Heart left ventricle (tissue), 13 donors: ENCODE results near the gene ALK.

Source experiments
- CTCF ChIP-seq, 12 donors: fragments of 200-600 bp; sonication (generic) in 4 of 12; IDR thresholded peaks; one replicate each; pipeline versions ENCODE4 v1.5.0 to v1.8.0; 2018 to 2022; ENCODE audit warnings: antibody characterized with exemption in 12 of 12, mild to moderate bottlenecking in 5 of 12
- POLR2A ChIP-seq, 2 donors: fragments of 450-650 bp; IDR thresholded peaks; one replicate each; pipeline ENCODE4 v1.6.1; 2017; ENCODE audit warnings: antibody characterized with exemption in 2 of 2, mild to moderate bottlenecking in 2 of 2, moderate library complexity in 2 of 2
- donor health status: ischemic (EF 13 %, LVEDD 7.1; RV severe dilation, severe dysfunction).
- donor health status: DM: no; HTN: yes; CAD: no.
- donor health status: DM: no; HTN: no; CAD: no.
- donor health status: ischemic (EF 25% LVEDD 6.9; RV normal size, moderate dysfunction).
- donor health status: ischemic (EF 25% LVEDD 5.7; RV mildly dilated, moderate dysfunction).
- donor health status: ischemic (EF 35%, LVEDD 5.7; RV mildly dilated, moderate dysfunction).
- donor health status: nonischemic (EF 11% LVEDD 7.7; RV severe dilation, severe dysfunction).
- donor health status: DM: yes; HTN: yes; CAD: no.
- donor health status: PGD.
- donor health status: ischemic (EF 29% LVEDD 5.4; RV normal size, mild dysfunction).
- donor health status: nonischemic (EF 23%, LVEDD 6.1; RV moderate dilation, normal function).

- TF ChIP-seq CTCF (IDR thresholded peaks at IDR 0.05) = no peak
- no peak for TF ChIP-seq POLR2A (IDR thresholded peaks at IDR 0.05)
Measured at GRCh38 chr2:29247336-29247914, 674.0 kb downstream of the ALK start.
